Spleen (tissue), 11 donors: ENCODE results near the gene SEMA5A. TPM values are rescaled to one million over a fixed set of nuclear protein-coding genes. Genes with fewer than 3 reads are reported as not detected.

Experiments used
- DNase-seq: peaks from one replicate; pipeline ENCODE4 v3.0.0-alpha.2; 2020
- H3K27ac ChIP-seq, 8 donors: fragments of 200-600 bp; sonication (generic) in 7 of 8; 1 replicate in 4 of 8; 2 replicates in 4 of 8; pipeline versions ENCODE4 v1.5.0 to v1.8.0; 2016 to 2021; ENCODE audit warnings: inconsistent platforms in 4 of 8, mild to moderate bottlenecking in 4 of 8, moderate library complexity in 1 of 8
- H3K27me3 ChIP-seq, 7 donors: fragments of 200-600 bp; sonication (generic) in 6 of 7; replicated peaks in 1 of 7; 1 replicate in 4 of 7; 2 replicates in 3 of 7; pipeline versions ENCODE4 v1.5.0 to v1.8.0; 2016 to 2021; ENCODE audit warnings: inconsistent platforms in 3 of 7, mild to moderate bottlenecking in 1 of 7
- H3K36me3 ChIP-seq, 6 donors: fragments of 200-600 bp; sonication (generic) in 5 of 6; 1 replicate in 4 of 6; 2 replicates in 2 of 6; pipeline versions ENCODE4 v1.5.0 to v1.8.0; 2016 to 2021; ENCODE audit warnings: inconsistent platforms in 2 of 6
- H3K4me1 ChIP-seq, 6 donors: fragments of 200-600 bp; sonication (generic) in 5 of 6; 1 replicate in 3 of 6; 2 replicates in 3 of 6; pipeline versions ENCODE4 v1.5.0 to v1.8.0; 2016 to 2021; ENCODE audit warnings: inconsistent platforms in 3 of 6
- H3K4me3 ChIP-seq, 8 donors: fragments of 200-600 bp; sonication (generic) in 7 of 8; 1 replicate in 4 of 8; 2 replicates in 4 of 8; pipeline versions ENCODE4 v1.5.0 to v1.8.0; 2016 to 2021; ENCODE audit warnings: inconsistent platforms in 4 of 8, mild to moderate bottlenecking in 4 of 8, moderate library complexity in 2 of 8
- H3K9me3 ChIP-seq, 8 donors: fragments of 200-600 bp; sonication (generic) in 7 of 8; 1 replicate in 4 of 8; 2 replicates in 4 of 8; pipeline versions ENCODE4 v1.5.0 to v1.8.0; 2016 to 2021; ENCODE audit warnings: inconsistent platforms in 4 of 8
- POLR2A ChIP-seq, 3 donors: fragments of 450-650 bp; IDR thresholded peaks; one replicate each; pipeline ENCODE4 v1.5.1; 2017; ENCODE audit warnings: antibody characterized with exemption in 3 of 3, mild to moderate bottlenecking in 1 of 3
- POLR2AphosphoS5 ChIP-seq, 3 donors: sonication (generic); formaldehyde crosslinking; IDR thresholded peaks; one replicate each; pipeline ENCODE4 v1.5.1; 2017; ENCODE audit warnings: antibody characterized with exemption in 3 of 3
- WGBS, 5 donors: extraction: QIAGEN DNeasy Blood & Tissue Kit in 3 of 5; methylation state at CpG; one replicate each; pipeline versions ENCODE4 v1.1.5 to v1.1.7; 2013 to 2018; 5-methylcytosine and 5-hydroxymethylcytosine counted together
- intact Hi-C: fragments of 100-400 bp; cut with DNase I; formaldehyde crosslinking; loops from one replicate; pipeline ENCODE4 v1.15.0; 2023; ENCODE audit warnings: low total_unique reads
- polyA plus RNA-seq, 3 donors: library from polyadenylated mRNA; stranded (reverse); fragments of 200-250 nt; gene quantifications; one replicate each; pipeline ENCODE4 v1.2.1, GENCODE V29; 2013
- total RNA-seq, 7 donors: library from RNA; depleted of rRNA in 3 of 7; stranded (reverse); fragments of >200 nt in 3 of 7; fragmentation: NEBNext Ultra II Directional in 4 of 7; extraction: Animal tissue kit (Norgen Biotek cat#: 25700) in 4 of 7; gene quantifications; one replicate each; pipeline versions ENCODE4 v1.1.0 to v1.2.1, GENCODE V29; 2016 to 2021
- TF ChIP-seq, protein P1 (sequence below), 11 experiments: fragments of 200-600 bp in 7 of 11; fragments of 450-650 bp in 4 of 11; sonication (generic) in 4 of 11; IDR thresholded peaks in 8 of 11; conservative IDR thresholded peaks in 3 of 11; 1 replicate in 7 of 11; 2 replicates in 4 of 11; pipeline versions ENCODE4 v1.4.0 to v1.8.0; 2016 to 2021; ENCODE audit warnings: antibody characterized with exemption in 11 of 11, inconsistent platforms in 4 of 11, mild to moderate bottlenecking in 1 of 11
- donor health status: healthy with polysubstance abuse.
- donor health status: DM: no; HTN: no; CAD: no; lungs with moderate emphysema.
- donor health status: DM: no; HTN: no; CAD: no.
- donor health status: Bipolar disorder and iron deficiency.
- donor health status: healthy.
- donor health status: DM: no; HTN: no; CAD: no.
- donor health status: DM: yes; HTN: yes; CAD: no.

The SEMA5A gene
- total and polyA plus RNA-seq, 10 donors = 1.4 to 30.9 (median 13.1) TPM

DNA sequence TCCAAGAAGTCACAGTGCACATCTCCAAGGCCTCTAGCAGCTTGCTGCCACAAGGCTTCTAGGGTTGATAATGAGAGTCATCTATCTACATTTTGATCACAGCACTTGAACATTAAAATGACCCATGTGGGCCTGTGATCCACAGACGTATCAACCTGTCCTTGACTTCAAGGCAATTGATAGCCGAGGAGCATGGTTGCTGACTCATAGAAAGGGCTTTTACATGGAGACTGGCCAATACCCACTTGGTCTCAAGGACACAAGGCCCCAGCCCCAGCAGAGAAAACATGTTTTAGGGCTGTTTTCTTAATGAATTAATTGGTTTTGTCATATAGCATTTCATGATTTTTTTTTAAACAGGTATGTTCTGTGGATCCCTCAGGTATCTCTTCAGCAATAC lies 314.0 kb downstream of the SEMA5A start:
- intact Hi-C loops = no loop called here
- no peak for DNase-seq
- no peaks in the 10 kb centered on the region for H3K9me3 ChIP-seq
- H3K4me3 ChIP-seq = no peak overlapping the region
- H3K36me3 ChIP-seq = no peaks in the 10 kb centered on the region
- no peak overlapping the region for H3K27ac ChIP-seq
- no peaks in the 10 kb centered on the region for H3K4me1 ChIP-seq
- TF ChIP-seq POLR2AphosphoS5 (IDR thresholded peaks at IDR 0.05) = no peak
- TF ChIP-seq, protein P1, sequence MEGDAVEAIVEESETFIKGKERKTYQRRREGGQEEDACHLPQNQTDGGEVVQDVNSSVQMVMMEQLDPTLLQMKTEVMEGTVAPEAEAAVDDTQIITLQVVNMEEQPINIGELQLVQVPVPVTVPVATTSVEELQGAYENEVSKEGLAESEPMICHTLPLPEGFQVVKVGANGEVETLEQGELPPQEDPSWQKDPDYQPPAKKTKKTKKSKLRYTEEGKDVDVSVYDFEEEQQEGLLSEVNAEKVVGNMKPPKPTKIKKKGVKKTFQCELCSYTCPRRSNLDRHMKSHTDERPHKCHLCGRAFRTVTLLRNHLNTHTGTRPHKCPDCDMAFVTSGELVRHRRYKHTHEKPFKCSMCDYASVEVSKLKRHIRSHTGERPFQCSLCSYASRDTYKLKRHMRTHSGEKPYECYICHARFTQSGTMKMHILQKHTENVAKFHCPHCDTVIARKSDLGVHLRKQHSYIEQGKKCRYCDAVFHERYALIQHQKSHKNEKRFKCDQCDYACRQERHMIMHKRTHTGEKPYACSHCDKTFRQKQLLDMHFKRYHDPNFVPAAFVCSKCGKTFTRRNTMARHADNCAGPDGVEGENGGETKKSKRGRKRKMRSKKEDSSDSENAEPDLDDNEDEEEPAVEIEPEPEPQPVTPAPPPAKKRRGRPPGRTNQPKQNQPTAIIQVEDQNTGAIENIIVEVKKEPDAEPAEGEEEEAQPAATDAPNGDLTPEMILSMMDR (IDR thresholded peaks at IDR 0.05 in 8 of 11, conservative IDR thresholded peaks at IDR 0.05 in 3 of 11) = no peak
- no peak for TF ChIP-seq POLR2A (IDR thresholded peaks at IDR 0.05)
- H3K27me3 ChIP-seq = no peaks in the 10 kb centered on the region
- 61 to 81% (median 68%) methylated on average over 2 of the region's 2 CpGs for WGBS, 5 donors

DNA sequence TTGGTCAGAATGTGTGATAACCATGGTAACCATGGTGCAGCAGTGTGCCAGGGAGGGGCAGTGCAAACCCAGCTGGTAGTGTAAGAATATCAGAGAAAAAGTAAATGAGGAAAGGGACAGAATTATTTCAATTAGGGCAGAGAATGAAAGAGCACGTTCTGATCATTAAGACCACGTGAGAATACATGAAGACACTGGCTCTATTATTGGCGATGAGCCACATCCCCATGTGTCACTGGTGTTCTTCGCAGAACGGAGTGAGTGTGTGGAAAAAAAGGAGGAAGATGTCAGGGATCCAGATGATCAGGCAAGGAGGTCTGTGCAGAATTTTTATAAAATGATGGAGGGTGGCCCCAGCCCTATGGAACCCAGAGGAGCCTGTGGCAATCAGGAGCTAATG lies 315.5 kb downstream of the SEMA5A start:
- H3K4me3 ChIP-seq = no peak overlapping the region
- intact Hi-C loops = no loop called here
- H3K9me3 ChIP-seq = no peaks in the 10 kb centered on the region
- WGBS, 5 donors = 80 to 93% (median 90%) methylated on average over 5 of the region's 5 CpGs
- TF ChIP-seq POLR2AphosphoS5 (IDR thresholded peaks at IDR 0.05) (no peak), POLR2A (IDR thresholded peaks at IDR 0.05) (no peak)
- TF ChIP-seq, protein P1 (IDR thresholded peaks at IDR 0.05 in 8 of 11, conservative IDR thresholded peaks at IDR 0.05 in 3 of 11) = no peak
- no peak for DNase-seq
- no peak overlapping the region for H3K27ac ChIP-seq
- no peaks in the 10 kb centered on the region for H3K27me3 ChIP-seq
- H3K36me3 ChIP-seq = no peaks in the 10 kb centered on the region
- no peaks in the 10 kb centered on the region for H3K4me1 ChIP-seq

DNA sequence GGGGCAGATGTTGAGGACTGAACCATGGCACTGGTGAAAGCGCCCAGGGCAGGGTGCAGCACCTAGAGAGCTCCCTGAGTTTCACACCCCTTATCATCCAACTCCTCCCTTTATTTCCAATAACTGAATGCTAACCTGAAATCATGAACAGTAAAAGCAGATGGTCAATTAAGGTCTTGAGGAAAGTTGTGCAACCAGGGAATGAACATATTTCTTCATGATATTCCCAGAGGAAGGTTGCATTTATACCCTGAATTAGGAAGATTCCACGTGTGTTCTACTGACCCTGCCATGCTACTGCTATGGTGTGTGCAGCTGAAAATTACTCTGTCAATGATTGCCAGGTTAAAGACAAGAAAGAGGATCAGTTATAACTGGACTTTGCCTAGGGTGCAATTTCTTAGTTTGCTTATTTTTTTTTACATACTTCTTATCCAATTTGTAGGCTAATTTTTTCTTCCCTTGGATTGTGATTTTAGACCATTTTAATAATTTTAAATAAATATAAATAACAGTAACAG lies 319.8 kb downstream of the SEMA5A start:
- Histone ChIP-seq H3K4me3 (no peak overlapping the region), H3K9me3 (no peaks in the 10 kb centered on the region), H3K27me3 (no peaks in the 10 kb centered on the region), H3K4me1 (no peaks in the 10 kb centered on the region), H3K36me3 (no peaks in the 10 kb centered on the region), H3K27ac (no peak overlapping the region)
- intact Hi-C loops = no loop called here
- TF ChIP-seq POLR2A (IDR thresholded peaks at IDR 0.05) = no peak
- 71 to 80% (median 74%) methylated on average over 1 to 2 of the region's 2 CpGs for WGBS, 5 donors
- no peak for DNase-seq

DNA sequence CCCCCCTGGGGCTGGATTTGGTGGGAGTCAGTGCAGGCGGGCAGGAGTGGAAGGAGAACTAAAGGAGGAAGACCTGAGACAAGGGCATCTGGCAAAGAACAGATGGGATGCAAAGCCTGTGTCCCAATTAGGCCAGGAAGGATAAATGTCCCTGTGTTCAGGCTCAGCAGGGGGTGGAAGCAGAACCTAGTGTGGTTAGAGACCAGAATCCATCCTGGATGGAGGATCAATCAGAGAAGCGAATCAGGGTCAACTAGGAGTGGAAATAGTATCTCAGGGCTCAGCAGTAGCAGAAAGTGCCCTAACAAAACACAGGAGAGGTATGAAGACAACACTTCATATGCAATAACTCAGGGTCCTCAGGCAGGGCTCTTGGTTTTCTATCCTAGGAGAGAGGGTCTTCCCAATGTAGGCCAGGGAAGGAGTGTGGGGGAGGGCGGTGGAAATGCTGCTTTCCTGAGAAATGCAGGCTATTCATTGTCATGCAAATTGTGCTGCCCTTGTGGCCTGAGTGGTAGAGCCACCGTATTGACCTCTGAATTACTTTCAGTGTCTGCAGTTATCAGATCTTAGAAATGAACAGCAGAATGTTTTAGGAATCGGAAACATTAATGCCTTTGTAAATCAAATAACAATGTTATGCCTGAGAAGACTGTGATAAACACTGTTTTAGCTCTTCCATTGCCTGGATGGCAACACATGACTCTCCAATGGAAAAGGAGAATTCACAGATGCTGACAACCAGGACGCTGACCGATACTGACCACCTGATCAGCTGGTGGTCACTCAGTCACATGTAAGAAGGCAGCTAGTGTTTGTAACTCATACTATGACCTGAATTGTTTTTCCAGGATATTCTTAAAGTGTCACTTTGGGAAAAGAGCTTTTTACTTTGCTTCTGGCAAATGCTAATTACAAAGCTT lies 323.6 kb downstream of the SEMA5A start:
- no peak for DNase-seq
- intact Hi-C loops = no loop called here
- Histone ChIP-seq H3K9me3 (no peaks in the 10 kb centered on the region), H3K36me3 (no peaks in the 10 kb centered on the region), H3K27ac (no peak overlapping the region), H3K4me3 (no peak overlapping the region), H3K4me1 (no peaks in the 10 kb centered on the region), H3K27me3 (no peaks in the 10 kb centered on the region)
- 67 to 74% (median 71%) methylated on average over 7 of the region's 7 CpGs for WGBS, 5 donors
- TF ChIP-seq POLR2A (IDR thresholded peaks at IDR 0.05) (no peak), POLR2AphosphoS5 (IDR thresholded peaks at IDR 0.05) (no peak)
- TF ChIP-seq, protein P1 (IDR thresholded peaks at IDR 0.05 in 8 of 11, conservative IDR thresholded peaks at IDR 0.05 in 3 of 11) = no peak
